NCI-H510A (cell line): Measurements from ENCODE around the gene KCNK15.
"Not testable (repeated sequence)": the region's sequence is repeated elsewhere in the genome, so short reads cannot be mapped to it uniquely, and the experiment has no call there.

Experiments used
- DNase-seq: peaks from one replicate; lab custom pipeline; 2025; lab: John Stamatoyannopoulos, UW

KCNK15 gene

DNA sequence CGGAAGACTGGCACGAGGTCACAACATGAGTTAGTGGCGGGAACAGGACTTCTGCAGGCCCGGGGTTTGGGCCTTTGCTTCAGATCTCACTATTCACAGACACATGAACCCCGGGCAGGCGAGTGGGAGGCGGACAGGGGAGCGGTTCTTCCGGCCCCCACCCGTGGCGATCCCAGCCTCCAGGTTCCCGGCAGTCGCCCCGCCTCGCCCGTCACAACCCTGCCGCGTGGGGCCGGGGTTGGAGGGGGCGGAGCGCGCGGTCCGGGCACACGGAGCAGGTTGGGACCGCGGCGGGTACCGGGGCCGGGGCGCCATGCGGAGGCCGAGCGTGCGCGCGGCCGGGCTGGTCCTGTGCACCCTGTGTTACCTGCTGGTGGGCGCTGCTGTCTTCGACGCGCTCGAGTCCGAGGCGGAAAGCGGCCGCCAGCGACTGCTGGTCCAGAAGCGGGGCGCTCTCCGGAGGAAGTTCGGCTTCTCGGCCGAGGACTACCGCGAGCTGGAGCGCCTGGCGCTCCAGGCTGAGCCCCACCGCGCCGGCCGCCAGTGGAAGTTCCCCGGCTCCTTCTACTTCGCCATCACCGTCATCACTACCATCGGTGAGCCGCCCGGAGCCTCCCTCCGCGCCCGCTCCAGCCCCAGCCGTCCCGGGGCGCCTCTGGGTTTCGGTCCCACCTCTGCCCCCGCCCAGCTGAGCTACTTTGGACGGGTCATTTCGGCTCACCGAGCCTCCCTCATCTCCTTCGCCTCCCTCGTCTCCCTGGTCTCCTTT, at the start of gene KCNK15:
TSS of gene KCNK15 (plus strand) at position 268 of the 769 bp plus-strand sequence. CDS start at position 314, 46 bp downstream.
- peak; percentile 13 for DNase-seq

DNA sequence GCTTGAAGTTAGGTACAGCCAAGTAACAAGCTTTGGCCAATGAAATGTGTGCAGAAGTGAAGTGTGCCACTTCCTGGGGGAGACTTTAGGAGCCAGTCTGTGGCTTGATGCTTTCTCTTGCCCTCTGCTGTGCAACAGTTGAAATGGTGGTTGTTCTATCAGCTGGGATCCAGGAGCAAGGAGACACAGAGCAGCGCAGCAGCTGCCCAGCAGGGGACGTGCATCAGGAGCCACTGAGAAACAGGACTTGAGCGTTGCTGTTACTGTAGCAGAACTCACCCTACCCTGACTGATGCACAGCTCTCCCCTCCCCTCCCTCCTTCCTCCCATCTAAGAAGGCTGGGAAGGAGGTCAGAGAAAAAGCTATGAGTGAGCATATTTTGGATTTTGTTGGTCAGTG, 49.4 kb upstream of the KCNK15 start:
- no peak for DNase-seq

- not testable (repeated sequence) for DNase-seq
Observed at GRCh38 chr20:44697041-44697440, 48.6 kb upstream of the KCNK15 start.

GRCh38 chr20:44698351-44698750, 47.3 kb upstream of the KCNK15 start:
- no peak for DNase-seq

DNA sequence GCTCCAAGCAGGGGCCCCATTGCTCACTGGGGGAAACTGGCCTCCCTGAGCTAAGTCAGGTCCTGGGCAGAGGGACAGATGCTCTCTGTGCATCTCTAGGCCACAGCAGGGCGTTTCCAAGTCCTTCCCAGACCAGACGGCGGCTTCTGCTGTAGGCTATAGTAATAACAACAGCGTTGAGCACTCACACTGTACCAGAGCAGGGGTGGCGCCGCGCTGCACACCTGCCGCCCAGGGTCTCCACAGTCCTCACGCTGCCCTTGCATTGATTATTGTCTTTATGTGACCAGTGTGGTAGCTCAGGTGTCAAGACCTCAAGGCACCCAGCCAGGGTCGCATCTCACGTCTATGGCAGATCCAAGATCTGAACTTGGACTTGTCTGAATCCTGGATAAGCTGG, 45.4 kb upstream of the KCNK15 start:
- DNase-seq: no peak

- peak; percentile 55 for DNase-seq
Observed at GRCh38 chr20:44701118-44701857, 44.4 kb upstream of the KCNK15 start.

DNA sequence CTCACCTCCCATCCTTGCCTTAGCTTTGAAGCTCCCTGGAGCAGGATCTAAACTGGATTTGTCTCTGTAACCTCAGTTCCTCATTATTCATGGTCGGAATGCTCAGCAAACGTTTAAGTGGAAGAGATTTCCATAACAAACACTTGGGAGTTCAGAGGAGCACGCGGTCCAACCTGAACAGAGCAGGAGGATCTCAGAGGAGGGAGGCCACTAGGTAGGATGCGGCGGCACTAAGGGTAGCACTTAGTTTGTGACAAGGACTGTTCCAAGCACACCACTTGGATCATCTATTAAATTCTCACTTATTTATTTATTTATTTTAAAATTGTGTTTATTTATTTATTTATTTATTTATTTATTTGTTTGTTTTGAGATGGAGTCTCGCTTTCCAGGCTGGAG, 43.8 kb upstream of the KCNK15 start:
- DNase-seq: no peak

DNA sequence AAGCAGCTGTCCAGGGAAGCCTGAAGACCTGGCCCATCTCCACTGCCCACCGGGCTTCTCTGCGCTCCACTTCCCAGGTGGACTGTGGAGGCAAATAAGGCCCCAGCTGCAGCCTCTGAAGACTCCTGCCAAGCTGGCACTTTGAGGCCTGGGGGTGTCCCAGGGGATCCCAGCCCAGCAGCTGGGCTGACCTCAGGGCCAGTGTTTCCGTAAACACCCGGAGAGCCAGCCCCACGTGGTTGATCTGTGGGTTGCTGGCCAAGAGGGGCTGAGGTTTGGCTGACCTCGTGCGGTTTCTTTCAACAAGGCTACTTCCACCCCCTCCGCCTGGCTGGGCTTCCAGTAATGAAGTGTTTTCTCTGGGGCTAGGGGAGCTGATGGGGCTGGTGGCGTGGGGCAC, 42.9 kb upstream of the KCNK15 start:
- DNase-seq: no peak

GRCh38 chr20:44703183-44703925, 42.3 kb upstream of the KCNK15 start:
- no peak for DNase-seq

GRCh38 chr20:44703956-44704488, 41.6 kb upstream of the KCNK15 start:
- no peak for DNase-seq

DNA sequence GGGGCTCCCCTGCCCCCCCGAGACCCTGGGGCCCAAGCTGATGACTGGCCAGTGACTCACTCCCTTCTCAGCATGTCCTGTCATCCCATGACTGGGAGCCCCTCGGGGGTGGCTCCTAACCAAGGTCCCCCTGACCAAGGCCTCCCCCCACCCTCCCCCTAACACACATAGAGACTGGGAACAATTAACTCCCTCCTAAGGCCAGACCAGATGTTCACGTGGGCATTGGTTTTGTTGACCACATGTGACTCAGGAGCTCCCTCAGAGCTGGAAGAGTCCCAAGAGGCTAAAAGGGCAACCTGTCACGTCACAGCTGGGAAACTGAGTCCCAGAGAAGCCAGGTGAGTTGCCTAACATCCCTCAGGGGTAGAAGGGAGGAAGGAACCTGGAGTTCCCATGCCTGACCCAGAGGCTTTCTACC, 41.1 kb upstream of the KCNK15 start:
- DNase-seq: no peak

- no peak for DNase-seq
Observed at GRCh38 chr20:44705364-44706094, 40.1 kb upstream of the KCNK15 start.

GRCh38 chr20:44706301-44707017, 39.2 kb upstream of the KCNK15 start:
- DNase-seq: no peak

GRCh38 chr20:44707018-44707579, 38.6 kb upstream of the KCNK15 start:
- no peak for DNase-seq

- no peak for DNase-seq
Observed at GRCh38 chr20:44709380-44709779, 36.3 kb upstream of the KCNK15 start.

DNA sequence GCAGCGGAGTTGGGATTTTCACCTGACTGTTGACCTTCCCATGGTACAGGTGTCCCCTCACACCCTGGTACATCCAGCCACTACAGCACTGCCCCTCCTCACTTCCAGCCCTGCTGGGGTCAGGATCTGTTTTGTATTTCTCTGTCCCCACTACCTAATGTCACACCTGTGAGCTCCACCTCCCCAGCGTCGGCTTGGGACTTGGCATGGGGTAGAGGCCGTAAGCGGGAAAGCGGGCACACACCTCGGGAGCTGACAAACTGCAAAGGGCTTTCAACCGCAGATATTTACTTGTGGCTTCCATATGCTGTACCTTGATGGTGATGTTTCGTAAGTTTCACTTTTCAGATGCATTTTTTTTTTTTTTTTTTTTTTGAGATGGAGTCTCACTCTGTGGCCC, 35.9 kb upstream of the KCNK15 start:
- no peak for DNase-seq

DNA sequence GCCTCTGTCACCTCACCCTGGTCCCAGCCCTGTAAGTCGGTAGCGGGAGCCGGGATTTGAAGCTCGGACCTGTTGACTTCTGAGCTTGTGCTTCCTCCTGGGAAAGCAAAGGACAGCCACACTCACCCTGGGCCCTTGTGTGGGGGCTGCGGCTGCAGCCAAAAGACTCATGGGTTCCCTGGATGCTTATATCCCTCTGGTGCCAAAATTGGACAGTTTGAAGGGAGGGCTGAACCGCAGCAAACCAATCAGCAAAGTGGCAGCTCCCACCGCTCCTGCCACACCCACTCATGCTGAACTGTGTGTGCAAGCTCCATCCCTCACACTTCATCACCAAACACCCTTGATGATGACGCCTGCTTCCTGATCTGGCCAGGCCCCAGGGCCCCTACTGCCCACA, 34.4 kb upstream of the KCNK15 start:
- no peak for DNase-seq

DNA sequence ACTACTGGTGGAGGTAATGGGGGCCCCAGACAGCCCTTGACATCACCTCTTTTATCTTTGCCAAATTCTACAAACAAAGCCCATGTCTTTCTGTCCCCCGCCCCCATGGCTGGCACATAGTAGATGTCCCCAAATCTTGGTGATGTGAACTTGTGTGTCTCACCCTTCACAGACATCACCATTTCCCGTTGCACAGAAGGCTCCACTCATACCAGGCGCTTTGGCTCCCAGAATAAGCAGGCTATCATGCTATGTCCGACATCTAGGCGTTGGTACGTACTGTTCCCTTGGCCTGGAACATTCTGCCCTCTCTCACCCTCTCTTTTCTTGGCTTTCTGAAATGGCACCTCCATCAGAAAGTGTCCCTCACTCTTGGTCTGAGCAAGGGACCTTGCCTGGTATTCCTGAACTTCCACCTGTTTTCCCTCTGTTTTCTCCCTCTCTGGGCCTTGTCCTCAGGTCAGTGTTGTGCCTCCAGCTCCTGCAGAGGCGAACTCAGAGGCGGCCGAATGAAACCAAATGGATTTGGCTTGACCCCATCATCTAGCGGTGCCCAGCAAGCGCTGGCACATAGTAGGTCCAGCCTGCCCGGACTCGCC, 31.5 kb upstream of the KCNK15 start:
- DNase-seq: no peak

DNA sequence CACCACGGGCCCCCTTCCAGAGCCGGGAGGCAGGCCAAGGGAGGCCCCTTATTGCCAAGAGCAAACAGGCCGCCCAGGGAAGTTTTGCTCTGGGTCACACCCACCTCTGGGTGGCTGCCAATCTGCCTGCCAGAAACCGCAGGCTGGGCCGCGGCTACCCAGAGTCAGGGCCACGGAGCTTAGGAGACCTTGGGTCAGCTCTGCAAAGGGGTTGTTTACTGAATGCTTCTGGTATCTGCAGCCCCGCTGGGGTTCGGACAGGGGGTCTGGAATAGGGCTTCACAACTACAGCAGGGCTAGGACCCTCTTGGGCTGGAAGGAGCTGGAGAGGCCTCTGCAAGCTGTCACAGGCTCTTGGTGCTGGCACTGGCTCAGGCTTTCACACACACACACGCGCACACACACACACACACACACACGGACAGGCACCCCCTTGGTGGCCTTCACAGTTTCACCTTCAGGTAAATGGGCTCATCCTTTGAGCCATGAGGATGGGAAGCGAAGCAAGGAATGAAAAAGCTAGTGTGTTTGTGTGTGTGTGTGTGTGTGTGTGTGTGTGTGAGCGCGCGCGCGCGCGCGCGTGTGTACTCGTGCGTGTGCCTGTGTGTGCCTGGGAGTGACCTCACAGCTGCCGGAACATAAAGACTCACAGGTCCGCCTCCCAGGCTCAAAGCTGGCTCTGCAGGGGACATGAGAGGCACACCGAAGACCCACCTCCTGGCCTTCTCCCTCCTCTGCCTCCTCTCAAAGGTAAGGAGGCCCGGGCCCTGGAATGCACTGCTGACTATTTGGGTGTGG, 30.8 kb upstream of the KCNK15 start, which contains the start of gene CCN5:
TSS of gene CCN5 (plus strand) at position 669 of the 798 bp plus-strand sequence. CDS start at position 691, 22 bp downstream.
- no peak for DNase-seq
